CD14-positive monocyte (primary cell): ENCODE measurements around the gene GALNTL6. TPM values are rescaled to one million over a fixed set of nuclear protein-coding genes. Genes with fewer than 3 reads are reported as not detected.

ENCODE experiments used
- DNase-seq, 3 donors: peaks; one replicate each; pipeline ENCODE4 v3.0.0-alpha.2; 2011 to 2022
- H2AFZ ChIP-seq: 2 replicates; pipeline ENCODE4 v1.6.0; 2012; ENCODE audit warnings: mild to moderate bottlenecking, low read depth, low read length, inconsistent platforms; ENCODE audit not compliant: insufficient read depth, poor library complexity, severe bottlenecking
- H3K27ac ChIP-seq, 2 donors: 1 replicate in 1 of 2; 2 replicates in 1 of 2; pipeline ENCODE4 v1.5.1; 2012 to 2013; ENCODE audit warnings: low read length in 2 of 2, control low read depth in 1 of 2, inconsistent platforms in 1 of 2, low read depth in 1 of 2, mild to moderate bottlenecking in 1 of 2
- H3K27me3 ChIP-seq, 2 donors: one replicate each; pipeline versions ENCODE4 v1.6.0 to v1.6.1; 2011 to 2013; ENCODE audit warnings: low read length in 2 of 2; ENCODE audit not compliant: control insufficient read depth in 2 of 2, insufficient read depth in 2 of 2
- H3K36me3 ChIP-seq, 2 donors: replicated peaks in 1 of 2; 1 replicate in 1 of 2; 2 replicates in 1 of 2; pipeline versions ENCODE4 v1.5.1 to v1.6.1; 2012 to 2013; ENCODE audit warnings: low read length in 2 of 2, control low read depth in 1 of 2, inconsistent platforms in 1 of 2, mild to moderate bottlenecking in 1 of 2; ENCODE audit not compliant: insufficient read depth in 2 of 2, control insufficient read depth in 1 of 2
- H3K4me1 ChIP-seq, 2 donors: 1 replicate in 1 of 2; 2 replicates in 1 of 2; pipeline versions ENCODE4 v1.5.1 to v1.6.1; 2012 to 2013; ENCODE audit warnings: low read length in 2 of 2, control low read depth in 1 of 2, inconsistent platforms in 1 of 2, mild to moderate bottlenecking in 1 of 2, moderate library complexity in 1 of 2; ENCODE audit not compliant: insufficient read depth in 2 of 2, control insufficient read depth in 1 of 2
- H3K4me2 ChIP-seq: replicated peaks from 2 replicates; pipeline ENCODE3; 2012; ENCODE audit warnings: low read length, moderate library complexity, mild to moderate bottlenecking; ENCODE audit not compliant: poor library complexity, severe bottlenecking; ENCODE audit errors: extremely low read depth
- H3K4me3 ChIP-seq, 3 experiments: fragments of 200-600 bp in 1 of 3; sonication (generic) in 1 of 3; replicated peaks in 1 of 3; 1 replicate in 2 of 3; 2 replicates in 1 of 3; pipeline ENCODE4 v1.5.1; 2011 to 2013; ENCODE audit warnings: low read length in 3 of 3, mild to moderate bottlenecking in 3 of 3, control low read depth in 2 of 3, low read depth in 2 of 3, inconsistent platforms in 1 of 3, moderate library complexity in 1 of 3
- H3K79me2 ChIP-seq: 2 replicates; pipeline ENCODE4 v1.6.0; 2012; ENCODE audit warnings: mild to moderate bottlenecking, control low read depth, inconsistent platforms, low read length, moderate library complexity; ENCODE audit not compliant: insufficient read depth
- H3K9ac ChIP-seq: 2 replicates; pipeline ENCODE4 v1.6.0; 2017; ENCODE audit warnings: low read length, mild to moderate bottlenecking; ENCODE audit not compliant: insufficient read depth, poor library complexity, severe bottlenecking
- H3K9me3 ChIP-seq, 2 donors: replicated peaks in 1 of 2; 1 replicate in 1 of 2; 2 replicates in 1 of 2; pipeline versions ENCODE4 v1.5.1 to v1.6.1; 2012 to 2013; ENCODE audit warnings: low read length in 2 of 2, control low read depth in 1 of 2; ENCODE audit not compliant: control insufficient read depth in 1 of 2, insufficient read depth in 1 of 2
- H4K20me1 ChIP-seq: 2 replicates; pipeline ENCODE4 v1.6.0; 2012; ENCODE audit warnings: mild to moderate bottlenecking, low read length, control low read depth, moderate library complexity; ENCODE audit not compliant: insufficient read depth
- H3K27ac Mint-ChIP-seq, 7 donors: one replicate each; pipeline ENCODE4 v1.8.0; 2020; ENCODE audit warnings: mild to moderate bottlenecking in 7 of 7, mixed read lengths in 7 of 7, moderate library complexity in 6 of 7, inconsistent platforms in 2 of 7
- H3K27me3 Mint-ChIP-seq, 3 donors: one replicate each; pipeline ENCODE4 v1.8.0; 2021 to 2022; ENCODE audit warnings: low read depth in 3 of 3, mild to moderate bottlenecking in 3 of 3, mixed read lengths in 3 of 3, moderate library complexity in 3 of 3, inconsistent platforms in 1 of 3
- H3K36me3 Mint-ChIP-seq, 2 donors: one replicate each; pipeline ENCODE4 v1.8.0; 2020; ENCODE audit warnings: mixed read lengths in 2 of 2, inconsistent platforms in 1 of 2, mild to moderate bottlenecking in 1 of 2
- H3K4me1 Mint-ChIP-seq: one replicate; pipeline ENCODE4 v1.8.0; 2020; ENCODE audit warnings: mild to moderate bottlenecking, mixed read lengths
- H3K4me3 Mint-ChIP-seq, 2 donors: one replicate each; pipeline ENCODE4 v1.8.0; 2020; ENCODE audit warnings: mild to moderate bottlenecking in 2 of 2, mixed read lengths in 2 of 2, moderate library complexity in 1 of 2
- H3K9me3 Mint-ChIP-seq, 7 donors: one replicate each; pipeline ENCODE4 v1.8.0; 2020 to 2022; ENCODE audit warnings: mixed read lengths in 7 of 7, mild to moderate bottlenecking in 6 of 7, moderate library complexity in 6 of 7, inconsistent platforms in 2 of 7
- WGBS: methylation state at CpG from one replicate; pipeline ENCODE4 v1.1.5; 2013; ENCODE audit warnings: missing lambda C conversion rate; ENCODE audit not compliant: insufficient coverage; 5-methylcytosine and 5-hydroxymethylcytosine counted together
- intact Hi-C, 2 donors: fragments of 100-400 bp; cut with micrococcal nuclease; formaldehyde crosslinking; loops; one replicate each; pipeline versions ENCODE4 v1.15.0 to v1.15.1; 2023
- polyA plus RNA-seq, 3 donors: library from polyadenylated mRNA; depleted of rRNA in 1 of 3; unstranded in 2 of 3; stranded (reverse) in 1 of 3; fragments of 300-500 nt in 2 of 3; fragments of >200 nt in 1 of 3; fragmentation: Illumina TruSeq in 2 of 3; gene quantifications; 1 replicate in 2 of 3; 2 replicates in 1 of 3; pipeline ENCODE4 v1.2.3, GENCODE V29; 2012 to 2021
- TF ChIP-seq, protein P1 (sequence below): fragments of 200-600 bp; IDR thresholded peaks from one replicate; pipeline ENCODE4 v1.8.0; 2022; ENCODE audit warnings: antibody characterized with exemption, mild to moderate bottlenecking

Gene GALNTL6
- polyA plus RNA-seq, 3 donors: 0.05 TPM; not detected in 2

DNA sequence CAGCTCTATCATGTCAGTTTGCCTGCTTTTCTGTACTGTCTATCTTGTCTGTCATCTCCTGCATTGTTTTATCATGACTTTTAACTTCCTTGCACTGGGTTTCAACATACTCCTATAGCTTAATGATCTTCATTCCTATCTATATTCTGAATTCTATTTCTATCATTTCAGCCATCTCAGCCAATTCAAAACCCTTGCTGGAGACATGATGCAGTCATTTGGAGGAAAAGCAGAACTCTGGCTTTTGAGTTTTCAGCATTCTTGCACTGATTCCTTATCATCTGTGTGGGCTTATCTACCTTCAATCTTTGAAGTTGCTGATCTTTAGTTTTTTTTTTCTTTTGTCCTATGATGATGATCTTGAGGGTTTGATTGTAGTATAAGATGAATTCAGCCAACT is 861.6 kb downstream of the GALNTL6 start:
- Mint-ChIP-seq H3K9me3 (peaks cover 4 to 16% (median 8%) of the 10 kb centered on the region in 7 donors), H3K27me3 (peaks cover 0 to 5% (median 1%) of the 10 kb centered on the region in 3 donors), H3K4me1 (no peaks in the 10 kb centered on the region), H3K36me3 (no peaks in the 10 kb centered on the region), H3K27ac (no peak overlapping the region), H3K4me3 (no peak overlapping the region)
- Histone ChIP-seq H3K4me3 (no peak overlapping the region), H2AFZ (no peak overlapping the region), H3K4me2 (no peak overlapping the region), H3K4me1 (no peaks in the 10 kb centered on the region), H3K27ac (no peak overlapping the region), H3K79me2 (no peaks in the 10 kb centered on the region), H4K20me1 (no peaks in the 10 kb centered on the region), H3K9ac (no peak overlapping the region), H3K36me3 (no peaks in the 10 kb centered on the region), H3K27me3 (no peaks in the 10 kb centered on the region), H3K9me3 (peaks cover 0 to 2% of the 10 kb centered on the region in 2 donors)
- TF ChIP-seq, protein P1, sequence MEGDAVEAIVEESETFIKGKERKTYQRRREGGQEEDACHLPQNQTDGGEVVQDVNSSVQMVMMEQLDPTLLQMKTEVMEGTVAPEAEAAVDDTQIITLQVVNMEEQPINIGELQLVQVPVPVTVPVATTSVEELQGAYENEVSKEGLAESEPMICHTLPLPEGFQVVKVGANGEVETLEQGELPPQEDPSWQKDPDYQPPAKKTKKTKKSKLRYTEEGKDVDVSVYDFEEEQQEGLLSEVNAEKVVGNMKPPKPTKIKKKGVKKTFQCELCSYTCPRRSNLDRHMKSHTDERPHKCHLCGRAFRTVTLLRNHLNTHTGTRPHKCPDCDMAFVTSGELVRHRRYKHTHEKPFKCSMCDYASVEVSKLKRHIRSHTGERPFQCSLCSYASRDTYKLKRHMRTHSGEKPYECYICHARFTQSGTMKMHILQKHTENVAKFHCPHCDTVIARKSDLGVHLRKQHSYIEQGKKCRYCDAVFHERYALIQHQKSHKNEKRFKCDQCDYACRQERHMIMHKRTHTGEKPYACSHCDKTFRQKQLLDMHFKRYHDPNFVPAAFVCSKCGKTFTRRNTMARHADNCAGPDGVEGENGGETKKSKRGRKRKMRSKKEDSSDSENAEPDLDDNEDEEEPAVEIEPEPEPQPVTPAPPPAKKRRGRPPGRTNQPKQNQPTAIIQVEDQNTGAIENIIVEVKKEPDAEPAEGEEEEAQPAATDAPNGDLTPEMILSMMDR: no peak
- intact Hi-C loops: no loop called here
- no peak for DNase-seq

DNA sequence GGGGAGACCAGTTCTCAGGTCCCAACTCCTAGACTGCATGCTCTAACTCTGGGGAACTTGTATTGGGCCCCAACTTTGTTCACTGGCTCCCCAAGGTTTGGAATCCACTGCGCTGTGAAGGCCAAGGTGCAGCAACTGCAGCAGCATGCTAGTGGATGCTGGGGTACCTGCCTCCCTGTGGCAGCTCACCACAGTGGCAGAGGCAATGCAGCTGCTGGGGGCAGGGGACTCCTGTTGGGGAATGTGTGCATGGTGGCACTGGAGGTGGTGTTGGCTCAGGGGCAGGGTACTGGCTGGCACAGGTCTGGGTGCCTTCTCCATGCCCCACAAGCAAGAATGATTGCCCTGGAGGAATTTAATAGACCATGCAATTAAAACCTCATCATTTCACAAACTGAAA is 862.0 kb downstream of the GALNTL6 start:
- Mint-ChIP-seq H3K36me3 (no peaks in the 10 kb centered on the region), H3K4me3 (no peak overlapping the region), H3K27me3 (peaks cover 1 to 5% (median 2%) of the 10 kb centered on the region in 3 donors), H3K27ac (no peak overlapping the region), H3K4me1 (no peaks in the 10 kb centered on the region), H3K9me3 (peaks cover 4 to 16% (median 8%) of the 10 kb centered on the region in 7 donors)
- TF ChIP-seq, protein P1: no peak
- intact Hi-C loops: no loop called here
- H3K27me3 ChIP-seq: no peaks in the 10 kb centered on the region
- H2AFZ ChIP-seq: no peak overlapping the region
- 100% methylated on average over 1 of the region's 1 CpG for WGBS
- H3K9ac ChIP-seq: no peak overlapping the region
- H3K36me3 ChIP-seq: no peaks in the 10 kb centered on the region
- H3K4me1 ChIP-seq: no peaks in the 10 kb centered on the region
- H3K27ac ChIP-seq: no peak overlapping the region
- DNase-seq: no peak
- no peaks in the 10 kb centered on the region for H3K79me2 ChIP-seq
- no peak overlapping the region for H3K4me2 ChIP-seq
- peaks cover 0 to 2% of the 10 kb centered on the region in 2 donors for H3K9me3 ChIP-seq
- no peaks in the 10 kb centered on the region for H4K20me1 ChIP-seq
- no peak overlapping the region for H3K4me3 ChIP-seq
